Erythroblast (primary cell): ENCODE measurements around the gene APBA1.

Experiments used
- DNase-seq, 2 experiments: peaks; one replicate each; lab custom pipeline; 2025; lab: John Stamatoyannopoulos, UW
- GATA1 ChIP-seq: IDR thresholded peaks from 2 replicates; pipeline ENCODE4 v1.6.1; 2011; ENCODE audit warnings: low read depth, mild to moderate bottlenecking, control low read depth, low read length, moderate library complexity
- POLR2A ChIP-seq: IDR thresholded peaks from 2 replicates; pipeline ENCODE4 v1.6.1; 2011; ENCODE audit warnings: mild to moderate bottlenecking, low read length

APBA1 gene

DNA sequence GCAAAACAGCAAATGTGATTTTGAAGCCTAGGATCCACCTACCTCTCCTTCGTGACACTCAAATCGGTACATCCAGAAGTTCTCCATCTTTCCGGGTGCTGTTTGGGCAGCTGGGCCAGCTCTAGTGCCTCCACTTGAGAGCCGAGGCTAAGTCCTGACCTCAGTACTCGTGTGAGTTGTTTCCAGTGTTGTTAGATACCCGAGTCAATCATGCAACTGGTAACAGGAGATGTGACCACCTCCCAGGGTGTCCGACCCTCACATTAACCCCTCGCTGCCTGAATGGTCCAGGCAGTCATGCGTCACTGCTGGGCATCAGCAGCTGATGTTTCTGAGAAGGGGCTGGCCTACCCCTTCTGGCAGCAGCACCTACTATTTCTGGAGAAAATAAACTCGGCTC is 176.9 kb downstream of the APBA1 start:
- no peak for DNase-seq
- no peak for TF ChIP-seq GATA1
- no peak for TF ChIP-seq POLR2A

DNA sequence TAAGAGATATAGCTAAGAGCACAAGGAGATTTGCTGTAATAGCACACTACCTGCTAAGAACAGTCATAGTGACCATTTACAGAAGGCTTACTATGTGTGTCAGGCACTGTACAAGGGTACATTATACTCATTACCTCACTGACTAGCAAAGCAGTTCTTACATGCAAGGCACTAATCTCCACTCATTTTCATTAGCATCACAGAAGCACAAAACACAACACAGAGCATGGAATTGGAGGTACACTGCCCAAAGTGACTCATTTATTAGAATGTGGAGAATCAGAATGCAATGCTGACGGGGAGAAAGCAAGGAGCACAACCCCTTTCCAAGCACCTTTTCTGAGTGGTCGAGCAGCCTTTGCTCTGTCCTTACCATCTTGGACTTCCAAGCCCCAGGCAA is 177.4 kb downstream of the APBA1 start:
- DNase-seq, result no peak
- TF ChIP-seq POLR2A (no peak), GATA1 (no peak)

DNA sequence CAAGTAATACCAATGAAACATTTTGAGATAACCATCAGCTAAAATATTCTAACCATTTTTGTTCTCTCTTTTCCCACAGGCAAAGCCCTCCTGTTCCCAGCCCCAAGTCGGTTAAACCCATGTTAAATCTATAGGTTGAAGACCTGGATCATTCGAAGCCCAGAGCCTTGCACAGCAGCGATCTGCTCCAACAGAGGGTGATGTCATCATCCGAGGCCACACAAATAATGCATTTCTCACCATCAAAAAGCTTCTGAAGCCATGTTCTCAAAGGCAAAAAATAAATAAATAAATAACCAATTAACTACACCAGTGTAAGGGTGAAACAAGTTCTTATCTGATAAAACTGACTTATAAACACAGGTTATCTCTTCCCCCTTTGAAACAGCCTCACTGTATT is 178.0 kb downstream of the APBA1 start:
- TF ChIP-seq POLR2A, result no peak
- no peak for DNase-seq

DNA sequence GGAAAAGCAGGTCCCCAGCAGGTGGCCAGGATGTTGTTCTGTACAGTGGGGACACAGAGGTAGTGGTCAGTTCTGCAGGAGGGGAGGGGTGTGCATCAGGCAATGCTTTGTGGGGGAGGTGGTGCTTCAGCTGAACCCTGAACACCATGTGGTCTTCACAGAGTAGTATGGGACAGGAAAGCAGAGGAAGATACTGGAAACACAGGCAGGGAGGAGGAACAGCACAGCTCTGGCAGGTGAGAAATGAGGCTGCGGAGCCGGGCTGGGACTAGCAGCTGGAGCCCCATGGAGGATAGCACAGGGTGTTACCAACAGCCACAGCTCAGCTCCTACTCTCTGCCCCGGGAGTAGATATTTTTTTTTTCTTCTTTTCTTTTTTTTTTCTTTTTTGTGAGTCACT is 185.7 kb downstream of the APBA1 start:
- DNase-seq, result no peak
- TF ChIP-seq POLR2A (no peak), GATA1 (no peak)

DNA sequence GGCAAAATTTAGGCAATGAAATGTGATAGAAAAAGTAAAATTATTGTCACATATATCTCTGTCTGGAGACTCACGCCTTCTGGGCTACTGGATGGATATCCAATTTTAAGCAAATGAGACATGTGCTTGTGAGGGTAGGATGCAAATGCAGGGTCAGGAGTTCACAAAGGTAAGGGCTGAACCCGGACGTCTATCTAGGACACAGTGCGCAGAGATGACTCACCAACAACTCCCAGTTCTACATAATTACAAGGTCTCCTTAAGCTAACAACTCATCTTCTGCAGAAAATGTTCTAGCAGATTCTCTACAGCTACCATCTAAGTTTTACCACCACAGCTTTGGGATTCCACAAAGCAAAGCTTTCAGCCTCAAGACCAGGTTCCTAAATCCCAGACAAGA is 186.7 kb downstream of the APBA1 start:
- TF ChIP-seq POLR2A (no peak), GATA1 (no peak)
- no peak for DNase-seq

DNA sequence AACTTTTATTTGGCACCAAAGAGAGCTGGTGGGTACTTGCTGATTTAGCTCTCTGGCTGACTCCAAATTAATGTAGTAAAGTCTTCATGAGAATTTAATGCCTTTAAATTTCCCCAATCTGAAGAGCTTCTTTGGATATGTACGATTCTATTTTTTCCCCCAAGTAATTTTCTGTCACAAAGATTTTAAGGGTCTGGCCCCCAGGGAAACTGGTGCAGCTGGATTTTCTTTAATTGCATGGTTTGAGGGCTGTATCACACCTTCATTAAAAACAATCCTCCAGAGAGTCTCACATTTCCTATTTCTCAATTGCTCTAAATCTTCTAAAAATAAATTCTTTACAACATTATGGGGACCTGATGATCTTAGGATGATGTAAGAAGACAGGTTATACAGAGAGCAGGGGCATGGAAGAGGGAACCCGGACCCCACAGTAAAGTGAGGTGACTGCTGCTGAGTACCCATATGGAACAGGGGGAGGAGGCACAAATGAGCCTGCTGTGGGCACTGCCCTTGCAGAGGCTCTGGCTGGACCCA is 188.2 kb downstream of the APBA1 start:
- DNase-seq, result no peak
- TF ChIP-seq POLR2A, result no peak
- TF ChIP-seq GATA1, result no peak

DNA sequence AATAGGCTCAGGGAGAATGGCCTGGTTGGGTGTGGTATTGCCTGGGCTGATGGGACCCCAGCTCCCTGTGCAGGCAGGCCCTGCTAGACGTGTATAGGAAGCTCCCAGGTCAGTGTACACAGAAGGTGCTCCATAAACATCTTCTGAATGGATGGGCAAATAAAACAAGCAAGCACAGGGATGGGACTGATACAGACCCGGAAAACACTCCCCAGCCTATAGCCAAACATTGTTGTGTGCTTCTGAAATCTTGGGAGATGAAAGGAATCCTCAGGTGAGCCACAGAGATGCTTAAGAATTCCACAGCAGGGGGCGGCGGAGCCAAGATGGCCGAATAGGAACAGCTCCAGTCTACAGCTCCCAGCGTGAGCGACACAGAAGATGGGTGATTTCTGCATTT is 195.4 kb downstream of the APBA1 start:
- TF ChIP-seq POLR2A (no peak), GATA1 (no peak)
- DNase-seq, result no peak

DNA sequence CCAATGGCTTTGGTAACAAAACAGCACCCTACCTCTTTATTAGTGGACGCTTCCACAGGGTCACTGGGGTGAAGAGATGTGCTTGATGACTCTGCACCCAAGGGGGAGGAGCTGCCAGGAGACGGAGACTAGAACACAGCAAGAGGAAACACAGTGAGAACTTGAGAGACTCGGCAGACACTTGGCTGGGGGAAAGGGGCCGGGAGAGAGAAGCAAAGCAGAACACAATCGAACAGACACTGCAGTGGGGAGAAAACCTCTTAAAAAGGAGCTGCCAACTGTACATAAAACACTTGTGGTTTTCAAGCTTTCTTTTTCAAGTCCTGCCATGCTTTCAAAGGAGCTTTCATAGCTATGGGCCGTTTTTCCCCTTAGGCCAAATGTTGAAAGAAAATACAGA is 196.2 kb downstream of the APBA1 start:
- TF ChIP-seq GATA1 (no peak), POLR2A (no peak)
- no peak for DNase-seq

DNA sequence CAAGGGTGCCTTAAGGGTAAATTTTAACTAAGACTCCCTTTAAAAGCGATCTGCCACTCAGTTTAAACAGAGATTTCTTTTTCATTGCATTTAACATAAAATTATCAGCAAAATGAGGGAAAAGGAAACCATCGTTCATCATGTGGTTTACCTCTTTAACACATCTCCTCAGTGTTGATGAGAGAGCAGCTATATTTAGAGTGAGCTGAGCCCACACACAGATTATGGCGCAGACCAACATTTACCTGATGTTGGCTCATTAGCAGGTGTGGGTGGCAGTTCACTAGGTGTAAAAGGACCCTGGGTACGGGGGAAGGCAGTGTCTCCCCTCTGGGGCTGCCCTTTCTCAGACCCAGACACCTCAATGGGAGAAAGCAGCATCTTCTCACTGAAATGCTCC is 197.3 kb downstream of the APBA1 start:
- DNase-seq, result no peak
- TF ChIP-seq GATA1 (no peak), POLR2A (no peak)

DNA sequence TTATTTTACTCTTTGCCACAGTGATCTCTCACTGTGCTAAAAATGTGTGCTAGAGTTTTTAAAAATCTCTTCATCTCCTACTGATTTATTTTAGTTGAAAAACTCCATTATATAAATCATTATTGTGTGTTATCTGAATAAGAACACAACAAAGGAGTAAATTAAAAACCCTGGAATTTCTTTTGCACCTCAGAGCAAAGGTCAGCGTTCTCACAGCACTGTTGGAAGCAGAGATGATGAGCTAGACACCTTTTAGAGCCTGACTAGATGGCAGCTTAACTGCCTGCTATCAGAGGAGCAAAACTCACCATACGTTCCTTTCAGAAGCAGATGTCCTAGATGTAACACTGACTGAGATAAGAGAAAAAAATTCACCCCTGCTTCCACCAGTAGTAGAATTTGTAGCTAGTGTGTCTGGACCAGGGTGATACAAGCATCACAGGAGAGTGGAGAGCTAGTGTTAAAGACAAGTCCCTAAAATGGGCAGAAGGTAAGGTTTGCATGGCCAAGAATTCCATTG is 200.0 kb downstream of the APBA1 start:
- TF ChIP-seq POLR2A (no peak), GATA1 (no peak)
- no peak for DNase-seq

DNA sequence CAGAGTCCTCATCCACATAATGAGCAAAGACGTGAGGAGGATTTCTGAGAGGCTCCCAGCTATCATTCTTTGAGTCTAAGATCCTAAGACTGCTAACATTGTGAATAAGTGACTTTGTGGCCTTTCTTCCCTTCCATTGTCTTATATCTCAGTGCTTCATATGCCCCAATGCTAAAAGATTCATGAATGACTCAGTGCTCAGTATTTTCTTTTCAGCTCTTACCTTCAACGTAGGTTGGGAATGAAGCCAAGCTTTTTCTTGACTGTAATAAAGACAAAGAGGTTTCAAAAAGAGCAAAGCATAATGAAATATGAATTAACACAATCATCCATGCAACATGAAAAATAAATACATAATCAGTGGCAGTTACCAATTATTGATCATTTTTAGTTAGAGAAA is 200.7 kb downstream of the APBA1 start:
- no peak for DNase-seq
- no peak for TF ChIP-seq POLR2A
- TF ChIP-seq GATA1, result no peak

DNA sequence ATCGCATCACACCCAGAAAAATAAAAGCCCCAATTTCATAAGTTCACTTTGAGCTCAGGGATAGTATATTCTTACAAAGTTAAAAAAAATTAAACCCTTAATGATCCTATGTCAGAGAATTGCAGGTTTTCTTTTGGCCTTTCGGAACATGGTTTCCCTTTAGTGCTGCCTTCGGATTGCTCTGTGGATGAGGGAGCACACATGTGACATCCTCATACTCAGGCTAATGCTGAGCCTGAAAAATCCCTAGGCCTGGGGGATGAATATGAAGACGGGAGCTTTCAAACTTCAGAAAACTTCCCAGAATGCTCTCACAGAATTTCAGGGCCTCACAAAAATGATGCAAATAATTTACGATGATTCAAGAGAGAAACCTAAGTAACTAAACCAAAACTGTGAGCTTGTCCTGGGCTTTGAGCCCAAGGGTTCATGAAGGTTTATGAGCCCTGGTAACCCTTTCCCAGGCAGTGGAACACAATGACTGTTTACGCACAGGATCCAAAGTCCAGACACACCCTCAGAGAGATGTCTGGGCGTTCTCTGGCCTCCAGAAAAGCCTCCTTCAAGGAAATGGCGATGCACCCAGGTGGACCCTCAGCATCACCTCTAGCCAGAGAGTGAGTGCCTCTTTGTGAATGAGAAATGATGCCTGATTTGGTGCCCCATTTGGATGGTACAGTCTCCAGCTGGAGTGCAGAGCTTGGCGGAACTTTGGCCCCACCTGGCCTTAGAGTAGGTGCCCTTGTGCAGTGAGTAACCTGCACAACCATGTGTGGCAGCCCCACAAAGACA is 201.8 kb downstream of the APBA1 start:
- TF ChIP-seq GATA1 (no peak), POLR2A (no peak)
- no peak for DNase-seq

DNA sequence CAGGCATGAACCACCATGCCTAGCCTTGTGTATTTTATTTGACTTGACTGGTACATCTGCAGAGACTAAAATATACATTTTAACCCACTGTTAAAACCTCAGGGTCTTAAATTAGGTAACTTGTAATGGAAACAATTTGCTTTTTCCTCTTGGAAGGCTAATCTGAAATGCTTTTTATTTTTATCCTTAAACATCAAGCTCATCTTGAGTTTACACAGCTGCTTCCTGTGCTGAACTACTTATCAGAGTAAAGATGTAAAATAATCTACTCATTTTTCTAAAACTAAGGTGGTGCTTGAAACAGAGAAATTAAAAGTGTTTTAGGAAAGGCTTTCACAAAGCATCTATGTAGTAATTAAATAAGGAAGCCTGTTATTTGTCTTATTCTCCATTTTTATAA is 203.0 kb downstream of the APBA1 start:
- no peak for DNase-seq
- TF ChIP-seq GATA1 (no peak), POLR2A (no peak)

DNA sequence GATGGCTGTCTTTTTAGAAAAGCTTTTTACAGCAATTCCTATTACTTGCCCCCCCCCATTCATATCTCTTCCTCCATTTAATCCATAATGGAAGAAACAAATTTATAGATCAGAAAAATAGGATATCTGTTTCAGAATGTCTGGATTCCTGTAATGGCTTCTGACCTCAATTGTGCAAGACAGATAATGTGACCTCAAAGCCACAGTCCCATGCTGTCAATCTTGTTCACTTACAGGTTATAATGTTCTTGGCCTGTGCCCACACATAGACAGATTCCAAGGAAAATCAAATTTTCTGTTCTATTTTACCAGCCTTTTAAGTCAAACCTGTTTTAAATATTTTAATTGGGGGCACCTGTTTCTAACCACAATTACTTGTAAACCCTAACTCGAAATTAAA is 203.8 kb downstream of the APBA1 start:
- TF ChIP-seq POLR2A (no peak), GATA1 (no peak)
- no peak for DNase-seq

DNA sequence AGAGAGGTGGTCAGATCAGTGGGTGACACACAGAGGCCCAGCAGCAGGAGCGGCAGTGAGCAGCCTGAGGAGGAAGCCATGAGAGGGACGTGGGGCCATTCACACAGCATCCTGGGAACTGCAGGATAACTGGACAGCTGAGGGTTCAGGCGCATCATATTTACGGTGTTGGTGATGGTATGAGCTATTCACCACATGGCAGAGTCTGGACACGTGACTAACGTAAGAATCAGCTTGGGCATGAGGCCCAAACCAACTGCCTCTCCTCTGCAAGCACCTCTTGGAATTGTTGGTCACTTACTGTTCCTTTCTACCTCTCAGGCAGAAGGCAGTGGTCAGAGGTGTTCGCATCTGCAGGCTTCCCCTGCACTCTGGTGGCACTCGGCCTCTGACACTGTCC is 206.0 kb downstream of the APBA1 start:
- TF ChIP-seq POLR2A (no peak), GATA1 (no peak)
- DNase-seq, result no peak
